DMS79 treated with DMSO at 0.1 percent for 48 hours (cell line): ENCODE measurements around the gene SLC23A1.
"Not testable (repeated sequence)": the region's sequence is repeated elsewhere in the genome, so short reads cannot be mapped to it uniquely, and the experiment has no call there.

Experiments used
- DNase-seq: peaks from one replicate; lab custom pipeline; 2025; lab: John Stamatoyannopoulos, UW

The SLC23A1 gene

GRCh38 chr5:139389701-139390638, 6.9 kb upstream of the SLC23A1 start, which contains the start of gene MZB1:
Gene MZB1 (minus strand): TSS chr5:139389913. CDS start chr5:139389856, 57 bp downstream.
- no peak for DNase-seq

DNA sequence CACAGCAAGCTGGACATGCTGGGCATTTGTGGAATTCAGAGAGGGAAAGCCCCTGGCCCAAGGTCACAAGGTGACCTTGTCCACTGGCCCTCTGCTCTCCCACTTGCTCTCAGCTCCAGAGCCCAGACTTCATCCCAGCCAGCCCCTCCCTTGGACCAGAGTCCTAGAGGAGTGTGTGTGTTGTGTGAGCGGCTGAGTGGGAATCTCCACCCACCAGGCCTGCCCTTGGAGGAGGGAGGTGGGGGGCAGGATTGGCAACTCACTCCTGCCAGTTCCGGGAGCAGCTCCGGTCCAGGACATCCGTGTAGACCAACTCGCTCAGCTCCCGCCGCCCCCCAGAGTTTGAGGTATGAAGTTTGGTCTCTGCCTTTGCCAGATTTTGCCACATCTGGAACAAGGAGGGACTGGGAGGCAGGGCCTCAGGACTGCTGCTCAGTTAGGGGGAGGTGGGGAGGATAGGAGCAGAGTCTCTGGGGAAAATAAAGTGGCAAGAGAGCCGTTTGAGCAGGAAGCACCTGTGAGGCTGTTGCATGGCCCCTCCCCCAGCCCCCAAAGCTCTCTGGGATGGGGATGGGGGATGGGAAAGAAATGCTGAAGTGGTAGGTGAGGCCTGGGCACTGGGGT, 5.2 kb upstream of the SLC23A1 start:
- DNase-seq: no peak

DNA sequence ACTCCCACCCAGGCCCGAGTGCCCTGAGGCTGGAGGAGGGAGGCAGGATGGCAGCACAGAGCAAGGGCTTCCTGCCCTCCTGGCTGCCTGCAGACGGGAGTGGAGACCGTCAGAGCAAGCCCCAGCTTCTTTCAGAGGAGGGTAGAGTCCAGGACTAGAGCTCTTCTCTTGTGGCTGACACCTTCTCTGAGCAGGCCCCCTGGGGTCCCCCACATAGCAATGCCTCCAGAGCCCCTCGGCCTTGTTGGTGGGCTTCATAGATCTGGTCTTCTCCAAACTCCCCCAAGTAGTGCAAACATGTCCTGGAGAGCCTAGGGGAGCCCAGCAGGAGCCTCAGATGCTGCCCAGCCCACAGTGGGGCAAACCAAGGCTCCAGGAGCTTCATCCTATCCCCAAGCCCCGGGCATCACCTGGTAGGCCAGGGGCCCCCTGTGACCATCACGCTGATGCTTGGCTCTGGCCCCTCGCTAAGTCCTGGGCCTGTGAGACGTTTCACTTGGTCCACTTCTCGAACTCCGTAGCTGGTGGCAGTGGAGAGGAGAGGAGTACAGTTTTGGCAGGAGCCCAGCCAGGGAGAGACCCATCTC, 4.6 kb upstream of the SLC23A1 start:
- DNase-seq: no peak

GRCh38 chr5:139386956-139387355, 3.9 kb upstream of the SLC23A1 start:
- not testable (repeated sequence) for DNase-seq

DNA sequence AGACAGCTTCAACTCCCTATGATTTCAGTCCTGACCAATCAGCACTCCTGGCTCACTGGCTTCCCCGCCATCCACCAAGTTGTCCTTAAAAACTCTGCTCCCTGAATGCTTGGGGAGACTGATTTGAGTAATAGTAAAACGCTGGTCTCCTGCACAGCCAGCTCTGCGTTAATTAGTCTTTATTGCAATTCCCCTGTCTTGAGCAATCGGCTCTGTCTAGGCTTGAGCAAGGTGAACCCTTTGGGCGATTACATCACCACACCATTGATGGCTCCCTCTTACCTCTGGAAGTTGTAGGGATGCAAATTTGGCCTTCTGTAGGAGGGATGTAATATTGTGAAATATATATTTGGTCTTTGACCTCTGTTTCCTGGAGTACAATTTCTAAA, 2.9 kb upstream of the SLC23A1 start:
- DNase-seq: no peak

DNA sequence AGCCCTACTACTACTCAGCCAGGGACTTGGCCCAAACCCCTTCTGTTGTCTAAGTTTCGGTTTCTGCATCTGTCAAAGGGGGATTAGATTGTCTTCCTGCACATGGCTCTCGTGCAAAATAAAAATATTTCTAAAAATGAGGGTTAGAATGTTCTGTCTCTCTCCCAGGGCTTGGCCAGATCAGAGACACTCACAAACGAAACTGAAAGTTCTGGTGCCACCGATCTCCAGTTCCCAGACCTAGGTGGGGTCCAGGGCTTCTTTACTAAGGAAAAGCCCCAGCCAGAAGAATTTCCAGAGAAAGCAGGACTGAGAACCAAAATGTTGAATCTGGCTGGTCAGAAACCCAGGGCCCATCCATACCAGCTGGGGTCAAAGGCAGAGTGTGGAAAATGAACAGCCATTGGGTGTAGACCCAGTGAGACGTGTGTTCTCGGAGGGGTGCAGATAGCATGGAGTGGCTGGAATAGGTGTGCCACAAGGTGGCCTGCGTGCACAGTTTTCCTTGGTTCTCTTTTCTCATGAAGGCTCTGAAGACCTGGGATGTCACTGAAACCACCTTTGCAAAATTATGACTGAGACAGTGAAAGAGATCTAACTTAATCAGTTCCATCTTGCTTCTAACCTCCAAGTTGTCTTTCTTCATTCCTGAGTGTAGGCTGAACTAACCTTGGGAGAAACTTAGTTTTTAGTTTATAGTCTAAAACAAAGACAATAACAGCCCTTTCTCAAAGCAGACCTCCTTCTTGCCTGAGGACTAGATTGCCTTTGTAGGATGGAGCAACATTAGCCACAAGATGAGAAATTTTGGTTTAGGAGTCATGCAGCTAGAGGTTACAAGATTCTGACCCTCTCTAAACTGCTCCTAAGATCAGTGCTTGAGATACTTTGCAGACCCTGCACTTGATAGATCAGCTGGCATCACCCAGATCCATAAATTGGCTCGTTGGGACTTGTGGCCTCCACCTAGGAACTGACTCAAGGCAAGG, 2.3 kb upstream of the SLC23A1 start:
- no peak for DNase-seq

DNA sequence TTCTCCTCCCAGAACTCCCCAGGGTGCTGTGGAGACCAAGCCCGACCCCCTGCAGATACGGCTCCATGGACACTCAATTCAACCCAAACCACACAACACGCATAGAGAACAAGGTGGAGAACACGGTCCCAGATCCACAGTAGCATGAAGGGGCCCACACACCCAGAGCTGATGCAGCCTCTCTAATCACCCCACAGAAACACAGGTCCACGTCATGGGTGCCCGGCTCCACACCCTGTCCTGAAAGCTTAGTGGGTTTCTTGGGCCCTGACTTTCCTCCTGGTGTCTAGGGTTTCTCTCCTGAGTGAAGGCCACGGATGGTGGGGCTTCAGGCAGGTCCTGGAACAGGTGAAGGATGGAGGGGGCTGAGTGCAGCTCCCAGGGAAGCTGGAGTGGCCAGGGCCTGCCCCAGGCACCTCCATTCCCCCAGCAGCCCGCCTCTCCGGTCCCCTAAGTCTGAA, 1.5 kb upstream of the SLC23A1 start:
- no peak for DNase-seq

DNA sequence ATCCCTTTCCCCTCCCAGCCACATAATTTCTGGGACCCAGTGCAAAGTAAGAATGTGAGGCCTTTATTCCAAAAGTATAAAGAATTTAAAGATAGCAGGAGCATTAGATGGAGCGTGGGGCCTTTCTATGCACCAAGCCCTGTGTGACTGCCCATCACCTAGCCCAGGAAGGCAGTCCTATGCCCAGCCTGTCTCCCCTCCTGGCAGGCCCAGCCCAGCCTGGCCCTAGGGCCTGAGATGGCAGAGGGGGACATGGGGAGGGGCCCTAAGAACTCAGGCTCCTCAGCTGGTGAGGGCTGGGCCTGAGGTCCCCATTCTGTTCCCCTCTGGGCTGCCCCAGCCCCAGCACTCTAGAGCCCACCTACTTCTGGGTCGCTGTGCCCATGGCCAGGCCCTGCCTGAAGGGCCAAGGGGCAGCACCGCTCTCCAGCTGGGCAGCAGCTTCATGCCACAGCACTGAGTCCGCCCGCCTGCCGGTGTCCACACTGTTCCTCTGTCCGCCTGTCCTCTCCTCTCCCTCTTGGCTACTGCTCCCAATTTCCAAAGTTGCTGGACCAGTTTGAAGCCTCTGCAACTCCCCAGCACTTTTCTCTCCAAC, 995 bp upstream of the SLC23A1 start:
- DNase-seq: no peak

GRCh38 chr5:139382807-139383206, 290 bp downstream of the SLC23A1 start:
- DNase-seq: no peak

DNA sequence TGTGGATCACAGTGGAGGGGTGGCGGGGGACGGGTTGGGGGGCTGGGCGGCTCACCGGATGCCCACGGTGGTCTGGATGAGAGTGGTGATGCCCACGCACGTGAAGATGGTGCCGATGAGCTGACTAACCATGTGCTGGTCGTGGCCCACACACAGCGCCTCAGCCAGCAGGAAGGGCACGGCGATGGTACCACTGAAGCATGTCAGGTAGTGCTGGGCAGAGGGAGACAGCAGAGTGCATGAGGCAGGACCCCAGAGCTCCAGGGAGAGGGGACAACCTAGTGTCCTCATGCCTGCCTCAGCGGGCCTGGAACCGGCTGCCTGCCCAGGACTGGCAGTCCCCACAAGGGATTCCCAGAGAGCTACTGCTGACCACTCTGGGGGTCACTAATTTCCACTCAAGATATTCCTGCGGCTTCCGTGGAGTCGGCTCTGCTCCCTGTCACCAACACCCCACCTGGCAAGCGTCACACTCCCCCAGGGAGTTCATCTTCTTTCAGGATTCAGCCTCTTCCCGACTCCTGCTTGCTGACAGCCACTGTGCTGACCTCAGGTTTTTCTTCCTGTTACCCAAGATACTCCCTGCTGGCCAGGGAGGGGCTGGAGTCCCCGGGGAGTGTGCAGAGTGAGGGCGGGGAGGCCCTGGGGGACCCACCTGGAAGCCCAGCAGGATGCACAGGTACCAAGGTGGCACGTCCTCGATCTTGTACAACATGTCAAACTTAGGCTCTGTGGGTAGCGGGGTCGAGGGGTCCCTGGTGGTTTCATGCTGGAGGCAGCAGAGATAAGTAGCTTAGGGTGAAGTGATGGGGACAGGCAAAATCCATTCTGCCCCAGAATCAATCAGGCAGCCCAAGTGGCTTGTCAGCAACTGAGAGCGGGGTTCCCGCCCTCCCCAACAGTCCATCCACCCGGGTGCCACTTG, 998 bp downstream of the SLC23A1 start:
- no peak for DNase-seq

GRCh38 chr5:139379626-139380449, 3.3 kb downstream of the SLC23A1 start:
- DNase-seq: no peak

DNA sequence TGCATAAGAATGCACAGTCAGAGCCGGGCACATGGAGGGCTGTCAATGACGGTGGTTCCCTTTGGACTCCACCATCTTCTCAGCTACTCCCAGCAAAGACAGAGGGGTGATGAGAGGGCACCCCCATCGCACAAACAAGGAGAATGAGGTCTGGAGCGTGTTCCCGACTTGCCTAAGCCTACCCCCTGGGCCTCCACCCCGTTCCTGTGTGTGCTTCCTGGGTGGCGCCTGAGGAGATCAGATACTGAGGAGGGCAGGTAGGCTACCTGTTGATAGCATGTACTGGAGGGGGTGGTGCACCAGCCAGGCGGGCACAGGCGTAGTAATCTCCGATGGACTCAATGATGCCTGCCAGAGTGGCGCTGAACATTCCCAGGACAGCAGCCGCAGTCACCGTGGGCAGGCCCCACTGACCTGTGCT, 4.1 kb downstream of the SLC23A1 start:
- no peak for DNase-seq

DNA sequence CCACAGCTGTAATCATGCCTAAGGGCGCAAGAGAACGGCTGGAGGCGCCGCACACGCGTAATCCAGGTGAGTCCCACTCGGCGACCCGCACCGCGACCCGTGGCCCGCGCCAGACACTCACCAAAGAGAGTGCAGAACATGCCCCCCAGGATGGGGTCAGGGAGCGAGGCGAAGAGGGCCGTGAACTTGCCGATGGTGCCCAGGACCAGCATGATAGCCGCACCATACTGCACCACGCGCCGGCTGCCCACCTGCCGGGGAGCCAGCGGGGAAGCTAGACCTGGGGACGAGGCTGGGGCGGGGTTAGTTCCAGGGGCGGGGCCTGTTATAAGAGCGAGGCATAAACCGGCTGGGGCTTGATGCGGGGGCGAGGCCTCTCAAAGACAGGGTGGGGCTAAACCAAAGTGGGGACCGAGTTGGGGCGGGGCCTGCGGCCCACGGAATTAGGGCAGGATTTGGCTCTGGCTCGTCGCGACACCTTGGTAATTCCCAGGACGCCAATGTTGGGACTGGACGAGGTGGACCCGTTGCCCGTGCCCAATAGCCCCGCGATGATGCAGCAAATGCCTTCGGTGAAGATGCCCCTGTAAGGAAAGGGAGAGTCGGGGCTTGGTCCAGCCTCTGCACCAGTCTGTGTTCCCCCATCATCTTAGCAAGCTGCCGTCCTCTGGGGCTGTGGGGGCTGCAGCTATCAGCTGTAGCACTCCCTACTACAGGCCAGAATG, 4.8 kb downstream of the SLC23A1 start:
- no peak for DNase-seq

GRCh38 chr5:139377226-139377625, 5.9 kb downstream of the SLC23A1 start:
- DNase-seq: no peak

- DNase-seq: no peak
These were observed 6.7 kb downstream of the SLC23A1 start for GRCh38 chr5:139376364-139376763.

DNA sequence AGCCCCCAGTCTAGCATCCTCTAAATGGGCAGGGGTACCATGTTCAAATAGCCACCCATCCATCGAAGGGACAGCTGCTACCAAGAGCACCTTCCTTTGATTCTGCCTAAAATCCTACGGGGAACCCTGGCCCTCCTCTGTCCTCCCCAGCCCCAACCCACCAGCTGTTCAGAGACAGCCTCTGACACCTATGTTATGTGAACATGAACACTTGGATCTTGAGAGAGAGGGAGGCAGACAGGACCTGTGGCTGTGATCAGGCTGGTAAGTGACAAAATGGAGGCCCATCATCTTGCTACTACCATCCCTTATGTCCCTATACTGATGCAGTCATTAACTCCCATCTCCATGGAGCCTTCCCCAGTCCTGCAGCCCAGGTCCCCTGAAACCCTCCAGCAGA, 8.2 kb downstream of the SLC23A1 start:
- no peak for DNase-seq

DNA sequence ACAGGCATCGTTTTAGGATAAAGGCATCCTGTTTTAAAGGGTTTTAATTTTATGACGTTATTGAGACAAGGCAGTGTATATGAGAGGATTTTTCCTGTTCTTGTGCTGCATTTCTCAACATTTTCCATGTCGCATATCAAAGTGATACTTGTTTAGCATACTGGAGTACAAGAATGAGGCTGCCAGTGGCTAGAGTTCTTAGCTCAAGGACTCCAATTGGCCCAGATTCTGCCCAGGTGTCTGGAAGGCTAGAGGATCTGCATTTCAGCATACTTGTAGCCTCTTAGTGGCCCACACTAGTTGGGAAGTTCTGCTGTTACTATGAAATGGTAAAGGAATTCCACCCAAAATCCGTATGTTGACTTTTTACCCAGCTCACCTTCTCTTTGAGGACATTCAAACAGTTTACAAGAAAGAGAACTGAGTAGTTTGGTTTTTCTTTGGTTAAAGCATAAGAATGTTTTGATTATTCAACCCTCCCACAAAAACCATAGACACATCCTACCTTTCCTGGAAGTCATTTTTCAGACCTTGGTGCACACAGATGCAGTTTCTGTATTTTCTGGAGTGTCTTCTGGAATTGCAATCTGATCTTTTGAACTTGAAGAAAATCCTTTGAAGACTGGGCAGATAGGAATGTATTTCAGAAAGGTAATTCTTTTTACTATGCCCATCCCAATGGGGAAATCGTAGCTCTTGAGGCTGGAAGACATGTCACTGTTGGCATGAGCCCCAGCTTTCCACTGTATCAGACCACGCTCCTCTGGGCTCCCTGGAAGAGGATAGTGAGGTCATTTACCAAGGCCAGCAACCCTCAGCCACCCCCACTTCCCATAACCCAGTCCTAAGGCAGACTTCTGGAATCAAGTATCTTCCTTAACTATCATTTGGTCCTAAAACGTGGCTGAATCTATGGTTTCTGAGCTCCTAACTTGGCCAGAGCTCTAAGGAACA, 11.3 kb downstream of the SLC23A1 start:
- no peak for DNase-seq
